DMS114 treated with DMSO at 0.1 percent for 48 hours (cell line): Measurements from ENCODE around the gene BAX.
"Not testable (repeated sequence)": the region's sequence is repeated elsewhere in the genome, so short reads cannot be mapped to it uniquely, and the experiment has no call there.

ENCODE experiments used
- DNase-seq: peaks from one replicate; lab custom pipeline; 2025; ENCODE audit not compliant: unreplicated experiment; lab: John Stamatoyannopoulos, UW

BAX gene

DNA sequence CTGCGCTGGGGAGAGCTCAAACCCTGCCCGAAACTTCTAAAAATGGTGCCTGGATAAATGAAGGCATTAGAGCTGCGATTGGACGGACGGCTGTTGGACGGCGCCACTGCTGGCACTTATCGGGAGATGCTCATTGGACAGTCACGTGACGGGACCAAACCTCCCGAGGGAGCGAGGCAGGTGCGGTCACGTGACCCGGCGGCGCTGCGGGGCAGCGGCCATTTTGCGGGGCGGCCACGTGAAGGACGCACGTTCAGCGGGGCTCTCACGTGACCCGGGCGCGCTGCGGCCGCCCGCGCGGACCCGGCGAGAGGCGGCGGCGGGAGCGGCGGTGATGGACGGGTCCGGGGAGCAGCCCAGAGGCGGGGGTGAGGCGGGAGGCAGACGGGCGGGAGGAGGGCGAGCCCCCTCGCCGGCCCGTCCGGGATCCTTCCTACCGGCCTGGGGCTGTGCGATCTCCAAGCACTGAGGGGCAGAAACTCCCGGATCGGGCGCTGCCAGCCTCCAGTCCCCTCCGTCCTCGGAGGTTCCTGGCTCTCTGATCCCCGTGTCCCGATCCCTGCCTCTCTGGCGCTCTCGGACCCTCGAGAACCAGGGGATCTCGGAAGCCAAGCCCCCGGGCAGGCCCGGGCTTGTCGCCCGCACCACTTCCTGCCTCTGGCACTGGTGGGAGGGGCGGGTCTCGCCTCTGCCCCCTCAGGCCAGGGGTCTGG, at the start of gene BAX:
TSS of gene BAX (plus strand) at position 281 of the 713 bp plus-strand sequence. CDS start at position 335, 54 bp downstream.
- DNase-seq: peak; percentile 83

DNA sequence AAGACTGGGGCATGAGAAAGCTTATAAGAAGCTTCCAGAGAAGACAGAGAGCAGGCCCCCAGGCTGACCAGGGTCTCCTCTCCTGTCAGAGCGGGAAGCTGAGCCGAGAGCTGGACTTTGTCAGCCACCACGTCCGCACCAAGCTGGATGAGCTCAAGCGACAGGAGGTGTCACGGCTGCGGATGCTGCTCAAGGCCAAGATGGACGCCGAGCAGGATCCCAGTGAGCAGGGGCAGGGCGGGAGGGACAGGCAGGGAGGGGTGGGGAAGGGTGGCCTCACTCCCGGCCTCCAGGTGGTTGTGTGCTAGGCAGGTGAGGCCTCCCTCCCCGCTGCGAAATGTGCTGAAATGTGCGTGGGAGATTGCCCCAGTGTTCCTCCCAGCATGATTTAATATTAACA, 49.0 kb upstream of the BAX start:
- no peak for DNase-seq

DNA sequence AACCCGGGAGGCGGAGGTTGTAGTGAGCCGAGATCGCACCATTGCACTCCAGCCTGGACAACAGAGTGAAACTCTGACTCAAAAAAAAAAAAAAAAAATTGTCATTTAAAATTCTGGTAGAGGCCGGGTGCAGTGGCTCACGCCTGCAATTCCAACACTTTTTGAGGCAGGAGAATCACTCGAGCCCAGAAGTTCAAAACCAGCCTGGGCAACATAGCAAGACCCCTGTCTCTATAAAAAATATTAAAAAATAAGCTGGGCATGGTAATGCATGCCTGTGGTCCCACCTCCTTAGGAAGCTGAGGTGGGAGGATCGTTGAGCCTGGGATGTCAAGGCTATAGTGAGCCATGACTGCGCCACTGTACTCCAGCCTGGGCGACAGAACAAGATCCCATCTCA, 48.4 kb upstream of the BAX start:
- DNase-seq: no peak

DNA sequence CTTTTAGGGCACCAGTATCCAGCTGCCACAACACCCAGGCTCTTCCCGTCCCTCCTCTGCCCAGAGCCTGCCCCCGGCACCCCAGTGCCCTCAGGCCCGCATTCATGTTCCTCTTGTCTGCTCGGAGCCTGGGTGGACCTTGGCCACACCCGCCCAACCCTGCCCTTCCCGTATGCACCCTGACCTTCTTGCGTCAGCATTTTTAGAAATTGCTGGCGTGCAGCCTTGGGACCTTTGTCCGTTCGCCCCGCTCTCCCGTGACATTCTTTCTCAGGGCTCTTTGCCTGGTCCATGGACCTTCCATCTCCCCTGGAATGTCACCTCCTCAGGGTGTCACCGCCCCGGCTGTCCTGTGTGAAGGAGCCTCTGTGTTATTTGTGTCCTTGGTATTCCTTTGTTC, 47.0 kb upstream of the BAX start:
- DNase-seq: no peak

DNA sequence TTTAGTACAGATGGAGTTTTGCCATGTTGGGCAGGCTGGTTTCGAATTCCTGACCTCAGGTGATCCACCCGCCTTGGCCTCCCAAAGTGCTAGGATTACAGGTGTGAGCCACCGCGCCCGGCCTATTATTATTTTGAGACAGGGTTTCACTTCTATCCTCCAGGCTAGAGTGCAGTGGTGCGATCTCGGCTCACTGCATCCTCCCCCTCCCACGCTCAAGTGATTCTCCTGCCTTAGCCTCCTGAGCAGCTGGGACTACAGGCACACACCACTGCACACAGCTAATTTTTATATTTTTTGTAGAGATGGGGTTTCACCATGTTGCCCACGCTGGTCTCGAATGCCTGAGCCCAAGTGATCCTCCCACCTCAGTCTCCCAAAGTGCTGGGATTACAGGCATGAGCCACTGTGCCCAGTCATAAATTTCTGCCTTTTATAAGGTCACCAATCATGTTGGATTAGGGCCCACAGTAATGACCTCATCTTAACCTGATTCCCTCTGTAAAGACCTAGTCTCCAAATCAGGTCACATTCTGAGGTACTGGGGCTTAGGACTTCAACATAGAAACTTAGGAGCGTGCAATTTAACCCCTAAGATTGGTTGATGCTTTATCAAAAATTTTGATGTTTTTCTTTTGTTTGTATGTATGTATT, 45.1 kb upstream of the BAX start:
- DNase-seq: not testable (repeated sequence)

DNA sequence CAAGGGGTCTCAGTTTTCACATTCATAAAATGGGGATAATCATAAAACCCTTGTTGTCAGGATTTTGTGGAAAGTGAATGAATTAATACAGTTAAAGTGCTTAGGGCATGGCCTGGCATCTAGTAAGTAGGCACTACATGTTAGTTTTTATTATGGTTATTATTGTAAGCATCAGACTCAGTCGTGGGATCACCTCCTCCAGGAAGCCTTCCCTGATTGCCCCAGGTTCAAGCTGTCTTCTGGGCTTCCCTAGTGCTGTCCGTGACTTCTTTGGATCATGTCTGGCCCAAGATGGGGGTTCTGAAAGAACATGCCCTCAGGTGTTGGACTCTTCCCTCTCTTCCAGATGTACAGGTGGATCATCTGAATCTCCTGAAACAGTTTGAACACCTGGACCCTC, 43.9 kb upstream of the BAX start:
- no peak for DNase-seq

DNA sequence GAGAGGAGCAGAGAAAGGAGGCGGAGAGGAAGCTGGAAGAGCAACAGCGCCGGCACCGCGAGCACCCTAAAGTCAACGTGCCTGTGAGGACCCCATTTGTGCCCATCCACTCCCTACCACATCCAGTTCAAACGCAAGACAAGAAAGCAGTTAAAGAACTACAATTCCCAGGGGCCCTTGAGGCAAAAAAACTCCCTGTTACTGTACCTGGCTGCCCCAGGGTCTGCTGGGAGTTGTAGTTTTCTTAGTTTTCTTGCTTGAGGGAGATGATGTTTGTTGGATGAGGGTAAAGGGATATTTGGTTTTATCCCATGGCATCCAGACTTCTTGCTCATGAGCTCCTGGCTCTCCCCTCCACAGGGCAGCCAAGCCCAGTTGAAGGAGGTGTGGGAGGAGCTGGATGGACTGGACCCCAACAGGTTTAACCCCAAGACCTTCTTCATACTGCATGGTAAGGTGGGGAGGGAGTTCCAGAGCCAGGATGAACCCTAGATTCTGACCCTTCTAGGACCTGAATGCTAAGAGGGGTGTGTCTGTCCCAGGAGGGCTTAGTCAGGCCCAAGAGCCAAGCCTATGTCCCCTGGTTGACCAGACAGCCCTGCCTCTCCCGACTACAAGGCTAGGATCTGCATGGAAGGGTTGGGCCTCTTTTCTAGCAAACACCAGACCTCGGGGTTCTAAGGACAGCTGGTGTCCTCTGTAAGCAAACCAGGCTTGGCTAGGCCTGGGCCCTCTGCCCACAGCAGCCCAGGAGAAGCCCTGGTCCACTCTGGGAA, 41.4 kb upstream of the BAX start:
- DNase-seq: peak; percentile 17

DNA sequence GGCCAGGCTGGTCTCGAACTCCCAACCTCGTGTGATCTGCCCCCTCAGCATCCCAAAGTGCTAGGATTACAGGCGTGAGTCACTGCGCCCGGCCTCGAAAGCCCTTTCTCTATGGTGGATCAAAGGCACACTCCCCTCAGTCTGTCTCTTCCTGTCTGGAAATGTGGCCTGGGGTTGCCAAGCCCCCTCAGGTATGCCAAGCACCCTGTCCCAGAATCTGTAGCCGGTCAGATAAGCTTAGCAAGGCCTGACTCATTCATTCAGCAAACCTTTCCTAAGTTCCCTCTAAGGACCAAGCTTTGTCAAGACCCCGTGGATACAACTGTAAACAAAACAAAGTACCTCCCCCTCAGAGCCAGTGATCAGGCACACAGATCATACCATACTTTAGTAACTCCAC, 40.5 kb upstream of the BAX start:
- no peak for DNase-seq

DNA sequence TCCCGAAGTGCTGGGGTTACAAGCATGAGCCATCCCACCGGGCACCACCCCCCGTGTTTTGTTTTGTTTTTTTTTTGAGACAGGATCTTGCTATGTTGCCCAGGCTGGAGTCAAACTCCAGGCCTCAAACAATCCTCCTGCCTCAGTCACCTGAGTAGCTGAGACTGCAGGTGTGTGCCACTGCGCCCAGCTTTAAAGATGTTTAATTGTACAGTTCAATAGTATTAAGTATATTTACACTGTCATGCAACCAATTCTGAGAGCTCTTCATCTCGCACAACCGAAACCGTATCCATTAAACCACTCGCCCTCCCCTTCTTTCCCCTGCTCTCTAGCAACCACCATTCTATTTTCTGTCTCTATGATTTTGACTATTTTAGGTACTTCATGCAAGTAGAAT, 38.9 kb upstream of the BAX start:
- DNase-seq: no peak

DNA sequence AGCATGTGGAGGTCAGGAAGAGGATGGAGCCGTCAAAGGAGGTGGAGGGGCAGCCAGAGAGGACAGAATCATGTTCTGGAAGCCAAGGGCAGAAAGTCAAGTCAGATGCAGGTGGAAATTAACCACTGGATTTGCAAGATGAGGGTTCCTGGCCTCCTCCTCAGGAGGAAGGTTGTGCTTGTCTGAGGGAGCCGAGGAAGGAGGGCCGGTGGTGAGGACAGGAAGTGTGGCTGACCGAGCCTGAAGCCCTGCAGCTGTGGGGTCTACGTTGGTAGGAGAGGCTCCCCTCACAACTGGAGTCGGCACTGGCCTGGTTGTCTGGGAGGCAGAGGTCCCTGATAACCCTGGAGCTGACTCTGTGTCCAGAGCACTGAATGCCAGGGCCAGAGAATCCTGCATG, 36.6 kb upstream of the BAX start:
- DNase-seq: no peak

DNA sequence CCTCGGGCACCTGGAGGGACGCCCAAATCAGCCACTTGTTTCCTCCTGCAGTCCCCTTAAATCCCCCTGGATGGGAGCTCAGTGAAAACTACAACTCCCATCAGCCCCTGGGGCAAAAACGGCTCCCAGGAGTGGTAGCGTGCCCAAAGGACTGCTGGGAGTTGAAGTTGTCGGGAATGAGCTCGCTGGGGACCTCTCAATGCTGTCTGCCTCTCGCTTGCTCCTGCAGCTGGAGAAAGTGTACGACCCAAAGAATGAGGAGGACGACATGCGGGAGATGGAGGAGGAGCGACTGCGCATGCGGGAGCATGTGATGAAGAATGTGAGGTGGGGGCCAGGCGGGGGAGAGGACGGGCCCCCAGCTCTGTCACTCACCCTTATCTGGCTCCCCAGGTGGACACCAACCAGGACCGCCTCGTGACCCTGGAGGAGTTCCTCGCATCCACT, 35.9 kb upstream of the BAX start:
- no peak for DNase-seq

DNA sequence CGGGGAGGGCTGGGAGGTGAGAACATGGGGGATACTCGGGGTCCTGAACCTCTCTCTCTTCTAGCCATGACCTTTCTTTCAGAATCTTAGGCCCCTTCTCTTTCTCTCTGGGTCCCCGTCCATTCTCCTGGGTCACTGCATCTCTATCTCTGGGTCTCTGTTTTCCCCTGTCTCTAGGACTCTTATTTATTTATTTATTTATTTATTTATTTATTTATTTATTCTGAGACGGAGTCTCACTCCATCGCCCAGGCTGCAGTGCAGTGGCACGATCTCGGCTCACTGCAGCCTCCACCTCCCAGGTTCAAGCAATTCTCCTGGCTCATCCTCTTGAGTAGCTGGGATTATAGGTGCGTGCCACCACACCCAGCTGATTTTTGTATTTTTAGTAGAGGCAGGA, 35.4 kb upstream of the BAX start:
- not testable (repeated sequence) for DNase-seq

DNA sequence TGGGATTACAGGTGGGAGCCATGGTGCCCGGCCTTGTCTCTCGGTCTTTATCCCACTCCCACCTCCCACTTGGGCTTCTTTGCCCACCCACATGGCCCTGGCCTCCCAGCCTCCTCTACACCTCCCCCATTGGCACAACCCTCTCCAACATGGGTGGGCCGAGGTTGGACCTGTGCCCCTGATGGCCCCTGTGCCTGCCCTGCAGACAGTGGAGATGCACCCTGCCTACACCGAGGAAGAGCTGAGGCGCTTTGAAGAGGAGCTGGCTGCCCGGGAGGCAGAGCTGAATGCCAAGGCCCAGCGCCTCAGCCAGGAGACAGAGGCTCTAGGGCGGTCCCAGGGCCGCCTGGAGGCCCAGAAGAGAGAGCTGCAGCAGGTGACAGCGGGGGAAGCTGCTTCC, 33.7 kb upstream of the BAX start:
- no peak for DNase-seq

DNA sequence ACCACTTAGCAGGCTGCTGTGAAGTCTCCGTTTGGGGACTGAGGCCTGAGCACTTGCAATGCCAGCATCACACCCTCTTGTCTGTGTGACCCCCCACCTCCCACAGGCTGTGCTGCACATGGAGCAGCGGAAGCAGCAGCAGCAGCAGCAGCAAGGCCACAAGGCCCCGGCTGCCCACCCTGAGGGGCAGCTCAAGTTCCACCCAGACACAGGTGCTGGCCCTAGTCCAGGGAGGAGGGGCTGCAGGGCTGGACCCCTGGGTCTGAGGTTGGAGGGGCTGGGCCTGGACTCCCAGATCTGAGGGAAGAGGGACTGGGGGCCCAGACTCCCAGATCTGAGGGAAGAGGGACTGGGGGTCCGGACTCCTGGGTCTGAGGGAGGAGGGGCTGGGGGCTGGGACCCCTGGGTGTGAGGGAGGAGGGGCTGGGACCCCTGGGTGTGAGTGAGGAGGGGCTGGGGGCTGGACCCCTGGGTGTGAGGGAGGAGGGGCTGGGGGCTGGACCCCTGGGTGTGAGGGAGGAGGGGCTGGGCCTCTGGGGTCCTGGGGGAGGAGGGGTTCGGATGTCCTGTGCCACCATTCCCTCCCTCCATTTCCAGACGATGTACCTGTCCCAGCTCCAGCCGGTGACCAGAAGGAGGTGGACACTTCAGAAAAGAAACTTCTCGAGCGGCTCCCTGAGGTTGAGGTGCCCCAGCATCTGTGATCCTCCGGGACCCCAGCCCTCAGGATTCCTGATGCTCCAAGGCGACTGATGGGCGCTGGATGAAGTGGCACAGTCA, 32.8 kb upstream of the BAX start:
- no peak for DNase-seq

DNA sequence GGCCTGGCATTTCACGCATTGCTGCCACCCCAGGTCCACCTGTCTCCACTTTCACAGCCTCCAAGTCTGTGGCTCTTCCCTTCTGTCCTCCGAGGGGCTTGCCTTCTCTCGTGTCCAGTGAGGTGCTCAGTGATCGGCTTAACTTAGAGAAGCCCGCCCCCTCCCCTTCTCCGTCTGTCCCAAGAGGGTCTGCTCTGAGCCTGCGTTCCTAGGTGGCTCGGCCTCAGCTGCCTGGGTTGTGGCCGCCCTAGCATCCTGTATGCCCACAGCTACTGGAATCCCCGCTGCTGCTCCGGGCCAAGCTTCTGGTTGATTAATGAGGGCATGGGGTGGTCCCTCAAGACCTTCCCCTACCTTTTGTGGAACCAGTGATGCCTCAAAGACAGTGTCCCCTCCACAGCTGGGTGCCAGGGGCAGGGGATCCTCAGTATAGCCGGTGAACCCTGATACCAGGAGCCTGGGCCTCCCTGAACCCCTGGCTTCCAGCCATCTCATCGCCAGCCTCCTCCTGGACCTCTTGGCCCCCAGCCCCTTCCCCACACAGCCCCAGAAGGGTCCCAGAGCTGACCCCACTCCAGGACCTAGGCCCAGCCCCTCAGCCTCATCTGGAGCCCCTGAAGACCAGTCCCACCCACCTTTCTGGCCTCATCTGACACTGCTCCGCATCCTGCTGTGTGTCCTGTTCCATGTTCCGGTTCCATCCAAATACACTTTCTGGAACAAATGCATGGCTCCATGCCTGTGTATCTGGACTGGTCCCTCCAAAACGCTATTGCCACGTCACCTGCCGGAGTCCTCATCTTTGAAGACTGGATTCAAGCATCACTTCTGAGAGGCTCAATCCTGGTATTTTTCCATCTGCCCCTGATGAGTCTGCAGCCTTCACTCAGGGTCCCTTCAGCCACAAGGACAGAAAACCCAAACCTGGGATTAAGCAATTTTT, 31.9 kb upstream of the BAX start:
- DNase-seq: no peak

DNA sequence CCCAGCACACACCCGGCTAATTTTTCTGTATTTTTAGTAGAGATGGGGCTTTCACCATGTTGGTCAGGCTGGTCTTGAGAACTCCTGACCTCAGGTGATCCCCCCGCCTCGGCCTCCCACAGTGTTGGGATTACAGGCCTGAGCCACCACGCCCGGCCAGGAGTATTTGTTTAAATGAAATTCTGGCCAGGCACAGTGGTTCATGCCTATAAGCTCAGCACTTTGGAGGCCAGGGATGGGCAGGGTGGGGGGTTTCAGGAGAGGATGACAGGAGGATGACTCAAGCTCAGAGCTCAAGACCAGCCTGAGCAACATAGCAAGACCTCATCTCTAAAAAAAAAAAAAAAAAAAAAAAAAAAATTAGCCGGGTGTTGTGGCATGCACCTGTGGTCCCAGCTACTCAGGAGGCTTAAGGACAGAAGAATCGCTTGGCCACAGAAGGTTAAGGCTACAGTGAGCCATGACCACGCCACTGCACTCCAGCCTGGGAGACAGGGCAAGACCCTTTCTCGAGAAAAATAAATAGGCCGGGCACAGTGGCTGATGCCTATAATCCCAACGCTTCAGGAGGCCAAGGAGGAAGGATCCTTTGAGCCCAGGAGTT, 29.3 kb upstream of the BAX start:
- DNase-seq: no peak

DNA sequence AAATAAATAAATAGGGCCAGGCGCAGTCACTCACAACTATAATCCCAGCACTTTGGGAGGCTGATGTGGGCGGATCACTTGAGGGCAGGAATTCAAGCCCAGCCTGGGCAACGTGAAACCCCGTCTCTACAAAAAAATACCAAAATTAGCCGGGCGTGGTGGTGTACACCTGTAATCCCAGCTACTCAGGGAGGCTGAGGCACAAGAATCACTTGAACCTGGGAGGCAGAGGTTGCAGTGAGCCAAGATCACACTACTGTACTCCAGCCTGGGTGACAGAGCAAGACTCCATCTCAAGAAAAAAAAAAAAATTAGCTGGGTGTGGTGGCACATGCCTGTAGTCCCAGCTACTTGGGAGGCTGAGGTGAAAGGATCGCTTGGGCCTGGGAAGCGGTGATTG, 28.8 kb upstream of the BAX start:
- not testable (repeated sequence) for DNase-seq

DNA sequence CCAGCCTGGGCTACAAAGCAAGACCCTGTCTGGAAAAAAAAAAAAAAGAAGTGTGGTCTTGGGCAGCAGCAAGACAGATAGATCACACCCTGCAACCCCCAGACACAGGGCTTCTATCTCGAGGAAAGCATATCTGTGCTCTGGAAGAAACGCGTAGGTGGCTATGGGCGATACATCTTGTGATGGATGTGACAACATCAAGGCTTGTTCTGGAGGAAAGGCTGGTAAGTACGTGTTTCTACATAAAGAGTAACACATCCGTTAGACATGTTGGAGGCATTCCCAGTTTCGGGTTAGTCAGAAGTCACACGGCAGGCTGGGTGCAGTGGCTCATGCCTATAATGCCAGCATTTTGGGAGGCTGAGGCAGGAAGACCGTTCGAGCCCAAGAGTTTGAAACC, 27.8 kb upstream of the BAX start:
- no peak for DNase-seq

DNA sequence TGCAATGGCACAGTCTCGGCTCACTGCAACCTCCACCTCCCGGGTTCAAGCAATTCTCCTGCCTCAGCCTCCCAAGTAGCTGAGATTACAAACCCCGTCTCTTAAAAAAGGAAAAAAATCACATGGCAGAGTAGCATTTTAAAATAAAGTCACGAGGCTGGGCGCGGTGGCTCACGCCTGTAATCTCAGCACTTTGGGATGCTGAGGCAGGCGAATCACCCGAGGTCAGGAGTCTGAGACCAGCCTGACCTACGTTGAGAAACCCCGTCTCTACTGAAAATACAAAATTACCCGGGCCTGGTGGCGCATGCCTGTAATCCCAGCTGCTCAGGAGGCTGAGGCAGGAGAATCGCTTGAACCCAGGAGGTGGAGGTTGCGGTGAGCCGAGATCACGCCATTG, 27.0 kb upstream of the BAX start:
- not testable (repeated sequence) for DNase-seq
